K562 (cell line): ENCODE data around the gene BEST2. TPM values are rescaled to one million over a fixed set of nuclear protein-coding genes. Genes with fewer than 3 reads are reported as not detected.

Experiments
- BMI1 ChIP-seq: fragments of 150-350 bp; IDR thresholded peaks from 2 replicates; pipeline ENCODE4 v1.6.1; 2014; ENCODE audit warnings: low read length
- CTBP1 ChIP-seq: fragments of 450-650 bp; IDR thresholded peaks from 2 replicates; pipeline ENCODE4 v1.6.1; 2016; ENCODE audit warnings: borderline replicate concordance
- CXXC5 ChIP-seq: fragments of 250-450 bp; sonication (Bioruptor Pico); IDR thresholded peaks from 2 replicates; pipeline ENCODE4 v1.8.0; 2022; ENCODE audit warnings: inconsistent platforms, mild to moderate bottlenecking, moderate library complexity
- GABPB2 ChIP-seq: fragments of 250-450 bp; sonication (Bioruptor Pico); conservative IDR thresholded peaks from 2 replicates; pipeline ENCODE4 v1.5.1; 2021; ENCODE audit warnings: mild to moderate bottlenecking
- HNRNPL ChIP-seq: fragments of 200-400 bp; formaldehyde crosslinking; IDR thresholded peaks from 2 replicates; pipeline ENCODE4 v1.6.1; 2017; ENCODE audit warnings: low read depth, mild to moderate bottlenecking, low read length
- MYBL2 ChIP-seq, 2 experiments: fragments of 450-650 bp in 1 of 2; sonication (generic) in 1 of 2; formaldehyde crosslinking in 1 of 2; IDR thresholded peaks; 2 replicates each; pipeline versions ENCODE4 v1.6.1 to v1.8.1; 2017 to 2022; ENCODE audit warnings: borderline replicate concordance in 1 of 2, inconsistent platforms in 1 of 2, low read depth in 1 of 2, mild to moderate bottlenecking in 1 of 2, missing genetic modification reagents in 1 of 2, moderate library complexity in 1 of 2
- PPARD ChIP-seq: fragments of 250-450 bp; sonication (Bioruptor Pico); IDR thresholded peaks from 2 replicates; pipeline ENCODE4 v1.8.0; 2022; ENCODE audit warnings: inconsistent platforms, mild to moderate bottlenecking, moderate library complexity
- RAD51 ChIP-seq: fragments of 450-650 bp; IDR thresholded peaks from 2 replicates; pipeline ENCODE4 v1.7.1; 2016; ENCODE audit warnings: low read depth, mild to moderate bottlenecking, borderline replicate concordance
- TBL1XR1 ChIP-seq, 2 experiments: IDR thresholded peaks; 2 replicates each; pipeline ENCODE4 v1.6.1; 2012; ENCODE audit warnings: improper control_type of control experiment in 2 of 2, low read length in 2 of 2, mild to moderate bottlenecking in 1 of 2
- ZBED1 ChIP-seq: IDR thresholded peaks from 2 replicates; pipeline ENCODE4 v1.6.1; 2014
- ZNF561 ChIP-seq: fragments of 450-650 bp; formaldehyde crosslinking; conservative IDR thresholded peaks from 2 replicates; pipeline ENCODE4 v1.4.0; 2020; ENCODE audit warnings: mild to moderate bottlenecking, moderate library complexity
- ZNF75A ChIP-seq: fragments of 450-650 bp; formaldehyde crosslinking; IDR thresholded peaks from 2 replicates; pipeline ENCODE4 v1.4.0; 2020; ENCODE audit warnings: mild to moderate bottlenecking
- polyA plus RNA-seq, 8 experiments: library from polyadenylated mRNA; depleted of rRNA in 4 of 8; stranded (reverse) in 5 of 8; unstranded in 3 of 8; fragments of >200 nt; fragmentation: Nextera tagmentation in 2 of 8; fragmentation: Illumina TruSeq in 1 of 8; extraction: Ambion mirVana in 2 of 8; extraction: Trizol in 1 of 8; gene quantifications; 2 replicates each; pipeline versions ENCODE4 v1.2.1 to v1.2.3, GENCODE V29; 2011 to 2014; ENCODE audit warnings: inconsistent platforms in 1 of 8, missing spikeins in 1 of 8
- total RNA-seq, 7 experiments: library from RNA; depleted of rRNA in 6 of 7; stranded (reverse); fragments of >200 nt in 6 of 7; fragmentation: Illumina TruSeq in 2 of 7; extraction: Trizol in 2 of 7; gene quantifications; 2 replicates each; pipeline versions ENCODE4 v1.2.1 to v1.2.3, GENCODE V29; 2011 to 2021; ENCODE audit warnings: low replicate concordance in 1 of 7
- TF ChIP-seq, protein P1 (sequence below): fragments of 250-450 bp; sonication (Bioruptor Pico); IDR thresholded peaks from 2 replicates; pipeline ENCODE4 v1.5.0; 2020; ENCODE audit warnings: mild to moderate bottlenecking, borderline replicate concordance
- TF ChIP-seq, protein P2 (sequence below): fragments of 450-650 bp; IDR thresholded peaks from 2 replicates; pipeline ENCODE4 v1.6.1; 2017; ENCODE audit warnings: mild to moderate bottlenecking, moderate library complexity
- TF ChIP-seq, protein P3 (sequence below): fragments of 450-650 bp; IDR thresholded peaks from 2 replicates; pipeline ENCODE4 v1.7.0; 2016; ENCODE audit warnings: borderline replicate concordance
- TF ChIP-seq, protein P4 (sequence below): sonication (generic); formaldehyde crosslinking; IDR thresholded peaks from 2 replicates; pipeline ENCODE4 v1.8.0; 2022; ENCODE audit warnings: mild to moderate bottlenecking, missing genetic modification reagents
- TF ChIP-seq, protein P5 (sequence below): sonication (generic); formaldehyde crosslinking; IDR thresholded peaks from 2 replicates; pipeline ENCODE4 v1.8.0; 2022; ENCODE audit warnings: mild to moderate bottlenecking, missing genetic modification reagents, borderline replicate concordance

BEST2 gene
- total and polyA plus RNA-seq, 9 of the 15 experiments (the other 6 are each of a cell fraction or from before 2014, with no cell fraction given) = not detected

DNA sequence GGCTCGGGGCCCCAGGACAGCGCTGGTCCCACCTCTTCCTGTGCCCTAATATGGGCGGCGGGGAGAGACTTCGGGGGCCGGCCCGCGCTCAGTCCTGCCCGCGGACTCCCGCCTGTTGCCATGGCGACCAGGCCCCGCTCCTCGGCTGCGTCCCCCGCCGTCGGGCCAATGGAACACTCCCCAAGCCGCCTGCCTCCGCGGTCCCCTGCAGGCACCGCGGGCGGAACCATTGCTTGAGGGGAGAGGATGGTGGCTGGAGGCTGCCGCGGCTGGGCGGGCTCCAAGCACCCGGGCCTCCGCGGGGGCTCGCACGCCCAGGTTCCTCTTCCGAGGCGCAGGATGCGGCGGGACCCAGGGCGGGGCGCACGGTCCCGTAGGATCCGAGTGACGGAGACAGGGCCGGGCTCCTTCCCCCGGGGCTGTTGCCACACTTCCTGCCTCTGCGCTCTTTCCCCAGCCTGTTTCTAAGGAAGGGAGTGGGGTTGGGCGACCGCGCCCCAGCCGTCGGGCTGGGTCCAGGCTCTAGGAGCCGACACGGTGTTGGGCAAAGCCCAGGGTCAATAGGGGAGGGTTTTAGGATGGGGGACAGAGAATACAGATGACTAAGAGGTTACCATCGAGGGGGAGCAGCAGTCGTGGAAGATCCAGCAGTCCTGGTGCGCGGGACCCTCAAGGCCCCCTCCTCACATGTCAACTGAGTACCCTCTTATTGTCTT lies 38.5 kb downstream of the BEST2 start (continued):
- TF ChIP-seq PPARD (CRISPR knock-in tag) = no peak
- TF ChIP-seq RAD51 = no peak
- TF ChIP-seq CXXC5 (CRISPR knock-in tag) = peak; percentile 96
- no peak for TF ChIP-seq HNRNPL
- TF ChIP-seq, protein P1, sequence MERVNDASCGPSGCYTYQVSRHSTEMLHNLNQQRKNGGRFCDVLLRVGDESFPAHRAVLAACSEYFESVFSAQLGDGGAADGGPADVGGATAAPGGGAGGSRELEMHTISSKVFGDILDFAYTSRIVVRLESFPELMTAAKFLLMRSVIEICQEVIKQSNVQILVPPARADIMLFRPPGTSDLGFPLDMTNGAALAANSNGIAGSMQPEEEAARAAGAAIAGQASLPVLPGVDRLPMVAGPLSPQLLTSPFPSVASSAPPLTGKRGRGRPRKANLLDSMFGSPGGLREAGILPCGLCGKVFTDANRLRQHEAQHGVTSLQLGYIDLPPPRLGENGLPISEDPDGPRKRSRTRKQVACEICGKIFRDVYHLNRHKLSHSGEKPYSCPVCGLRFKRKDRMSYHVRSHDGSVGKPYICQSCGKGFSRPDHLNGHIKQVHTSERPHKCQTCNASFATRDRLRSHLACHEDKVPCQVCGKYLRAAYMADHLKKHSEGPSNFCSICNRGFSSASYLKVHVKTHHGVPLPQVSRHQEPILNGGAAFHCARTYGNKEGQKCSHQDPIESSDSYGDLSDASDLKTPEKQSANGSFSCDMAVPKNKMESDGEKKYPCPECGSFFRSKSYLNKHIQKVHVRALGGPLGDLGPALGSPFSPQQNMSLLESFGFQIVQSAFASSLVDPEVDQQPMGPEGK (CRISPR knock-in tag) = no peak
- TF ChIP-seq, protein P2, sequence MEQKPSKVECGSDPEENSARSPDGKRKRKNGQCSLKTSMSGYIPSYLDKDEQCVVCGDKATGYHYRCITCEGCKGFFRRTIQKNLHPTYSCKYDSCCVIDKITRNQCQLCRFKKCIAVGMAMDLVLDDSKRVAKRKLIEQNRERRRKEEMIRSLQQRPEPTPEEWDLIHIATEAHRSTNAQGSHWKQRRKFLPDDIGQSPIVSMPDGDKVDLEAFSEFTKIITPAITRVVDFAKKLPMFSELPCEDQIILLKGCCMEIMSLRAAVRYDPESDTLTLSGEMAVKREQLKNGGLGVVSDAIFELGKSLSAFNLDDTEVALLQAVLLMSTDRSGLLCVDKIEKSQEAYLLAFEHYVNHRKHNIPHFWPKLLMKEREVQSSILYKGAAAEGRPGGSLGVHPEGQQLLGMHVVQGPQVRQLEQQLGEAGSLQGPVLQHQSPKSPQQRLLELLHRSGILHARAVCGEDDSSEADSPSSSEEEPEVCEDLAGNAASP = no peak
- TF ChIP-seq, protein P3, sequence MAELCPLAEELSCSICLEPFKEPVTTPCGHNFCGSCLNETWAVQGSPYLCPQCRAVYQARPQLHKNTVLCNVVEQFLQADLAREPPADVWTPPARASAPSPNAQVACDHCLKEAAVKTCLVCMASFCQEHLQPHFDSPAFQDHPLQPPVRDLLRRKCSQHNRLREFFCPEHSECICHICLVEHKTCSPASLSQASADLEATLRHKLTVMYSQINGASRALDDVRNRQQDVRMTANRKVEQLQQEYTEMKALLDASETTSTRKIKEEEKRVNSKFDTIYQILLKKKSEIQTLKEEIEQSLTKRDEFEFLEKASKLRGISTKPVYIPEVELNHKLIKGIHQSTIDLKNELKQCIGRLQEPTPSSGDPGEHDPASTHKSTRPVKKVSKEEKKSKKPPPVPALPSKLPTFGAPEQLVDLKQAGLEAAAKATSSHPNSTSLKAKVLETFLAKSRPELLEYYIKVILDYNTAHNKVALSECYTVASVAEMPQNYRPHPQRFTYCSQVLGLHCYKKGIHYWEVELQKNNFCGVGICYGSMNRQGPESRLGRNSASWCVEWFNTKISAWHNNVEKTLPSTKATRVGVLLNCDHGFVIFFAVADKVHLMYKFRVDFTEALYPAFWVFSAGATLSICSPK = no peak
- no peak for TF ChIP-seq GABPB2 (CRISPR knock-in tag)
- TF ChIP-seq BMI1 = peak; percentile 93
- TF ChIP-seq CTBP1 = peak; percentile 96
- TF ChIP-seq, protein P4, sequence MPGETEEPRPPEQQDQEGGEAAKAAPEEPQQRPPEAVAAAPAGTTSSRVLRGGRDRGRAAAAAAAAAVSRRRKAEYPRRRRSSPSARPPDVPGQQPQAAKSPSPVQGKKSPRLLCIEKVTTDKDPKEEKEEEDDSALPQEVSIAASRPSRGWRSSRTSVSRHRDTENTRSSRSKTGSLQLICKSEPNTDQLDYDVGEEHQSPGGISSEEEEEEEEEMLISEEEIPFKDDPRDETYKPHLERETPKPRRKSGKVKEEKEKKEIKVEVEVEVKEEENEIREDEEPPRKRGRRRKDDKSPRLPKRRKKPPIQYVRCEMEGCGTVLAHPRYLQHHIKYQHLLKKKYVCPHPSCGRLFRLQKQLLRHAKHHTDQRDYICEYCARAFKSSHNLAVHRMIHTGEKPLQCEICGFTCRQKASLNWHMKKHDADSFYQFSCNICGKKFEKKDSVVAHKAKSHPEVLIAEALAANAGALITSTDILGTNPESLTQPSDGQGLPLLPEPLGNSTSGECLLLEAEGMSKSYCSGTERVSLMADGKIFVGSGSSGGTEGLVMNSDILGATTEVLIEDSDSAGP (CRISPR knock-in tag) = no peak
- TF ChIP-seq ZNF561 = no peak
- no peak for TF ChIP-seq ZBED1
- TF ChIP-seq MYBL2 (IDR thresholded peaks at IDR 0.05; ENCODE audit: low read depth) = no peak
- no peak for TF ChIP-seq MYBL2 (CRISPR knock-in tag; IDR thresholded peaks at IDR 0.05; ENCODE audit: borderline replicate concordance)
- TF ChIP-seq ZNF75A = no peak
- TF ChIP-seq, protein P5, sequence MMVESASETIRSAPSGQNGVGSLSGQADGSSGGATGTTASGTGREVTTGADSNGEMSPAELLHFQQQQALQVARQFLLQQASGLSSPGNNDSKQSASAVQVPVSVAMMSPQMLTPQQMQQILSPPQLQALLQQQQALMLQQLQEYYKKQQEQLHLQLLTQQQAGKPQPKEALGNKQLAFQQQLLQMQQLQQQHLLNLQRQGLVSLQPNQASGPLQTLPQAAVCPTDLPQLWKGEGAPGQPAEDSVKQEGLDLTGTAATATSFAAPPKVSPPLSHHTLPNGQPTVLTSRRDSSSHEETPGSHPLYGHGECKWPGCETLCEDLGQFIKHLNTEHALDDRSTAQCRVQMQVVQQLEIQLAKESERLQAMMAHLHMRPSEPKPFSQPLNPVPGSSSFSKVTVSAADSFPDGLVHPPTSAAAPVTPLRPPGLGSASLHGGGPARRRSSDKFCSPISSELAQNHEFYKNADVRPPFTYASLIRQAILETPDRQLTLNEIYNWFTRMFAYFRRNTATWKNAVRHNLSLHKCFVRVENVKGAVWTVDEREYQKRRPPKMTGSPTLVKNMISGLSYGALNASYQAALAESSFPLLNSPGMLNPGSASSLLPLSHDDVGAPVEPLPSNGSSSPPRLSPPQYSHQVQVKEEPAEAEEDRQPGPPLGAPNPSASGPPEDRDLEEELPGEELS (CRISPR knock-in tag) = 0 out of 2 replicates have a peak, but pooled peaks have one; percentile 26
- TF ChIP-seq TBL1XR1 (IDR thresholded peaks at IDR 0.05; ENCODE audit: low read length in 2 of 2) = 0 out of 4 replicates have a peak, but pooled peaks of 1 of the 2 experiments have one; percentile 31
